ENCODE data around the gene UBE2L5. TPM values are rescaled to one million over a fixed set of nuclear protein-coding genes. Genes with fewer than 3 reads are reported as not detected.
A peak's percentile ranks its signal among the peaks of the same experiment; 100 is the strongest.

UBE2L5 gene
- under 1 TPM; 0.30 to 0.65 (median 0.47) TPM for polyA plus RNA-seq (ENCODE audit: insufficient read length in 4 of 4)

DNA sequence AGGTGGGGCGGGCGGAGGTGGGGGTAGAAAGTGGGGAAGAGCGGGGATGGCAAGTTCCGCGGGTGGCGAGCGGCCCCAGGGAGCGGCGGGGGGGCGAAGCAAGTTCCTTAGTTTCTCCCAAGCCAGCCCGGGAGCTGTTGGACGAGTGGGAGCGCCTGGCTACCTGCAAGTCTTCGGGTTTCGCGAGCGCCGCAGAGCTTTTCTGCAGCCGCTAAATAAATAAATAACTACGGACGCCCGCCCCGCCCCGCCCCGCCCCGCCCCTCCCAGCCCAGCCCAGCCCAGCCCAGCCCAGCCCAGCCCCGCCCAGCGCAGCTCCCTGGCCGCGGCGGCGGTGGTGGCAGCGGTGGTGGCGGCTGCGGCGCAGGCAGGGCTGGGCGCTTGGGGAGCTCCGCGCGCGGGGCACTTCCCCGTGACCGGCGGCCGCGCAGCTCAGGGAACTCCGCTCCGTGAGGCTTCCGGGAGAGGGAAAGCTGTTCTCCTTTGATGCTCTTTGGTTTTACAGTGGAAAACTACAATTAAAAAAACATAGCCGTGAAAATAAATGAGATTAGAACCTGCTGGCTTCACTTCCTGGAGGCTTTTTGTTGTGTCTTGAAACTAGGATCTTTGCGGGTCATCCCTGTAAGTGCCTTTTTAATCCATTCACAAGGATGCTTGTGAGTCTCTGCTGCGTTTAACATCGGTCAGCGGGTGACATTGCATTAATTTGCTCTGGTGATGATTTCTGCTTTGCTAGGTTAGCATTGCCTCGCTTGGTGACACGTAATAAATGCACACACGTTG, at the start of gene UBE2L5:
UBE2L5 (plus strand) TSS at position 440 of the 786 bp plus-strand sequence. CDS start 5,498 bp downstream, outside the sequence.
- peak in 1 of 4 donors; percentile 36 for DNase-seq (ENCODE audit: low read depth in 4 of 4, low spot score in 3 of 4)

DNA sequence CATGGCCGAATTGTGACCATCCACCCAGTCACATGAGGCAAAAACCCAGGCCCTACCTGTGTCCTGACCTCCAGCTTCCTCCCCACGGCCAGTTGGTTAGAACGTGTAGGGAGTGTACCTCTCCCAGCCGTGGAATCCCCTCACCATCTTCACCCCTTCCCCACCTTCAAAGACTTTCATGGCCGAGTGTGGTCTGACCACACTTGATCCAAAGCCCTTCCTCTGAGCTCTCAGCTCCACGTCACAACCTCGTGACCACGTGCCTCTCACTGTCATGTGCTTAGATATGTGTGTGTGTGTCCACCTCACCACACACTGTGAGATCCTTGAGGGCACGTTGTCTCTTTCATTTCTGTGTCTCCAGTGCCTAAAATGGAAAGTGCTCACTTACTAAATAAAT, 48.6 kb upstream of the UBE2L5 start:
- no peak for DNase-seq (ENCODE audit: low read depth in 4 of 4, low spot score in 3 of 4)

DNA sequence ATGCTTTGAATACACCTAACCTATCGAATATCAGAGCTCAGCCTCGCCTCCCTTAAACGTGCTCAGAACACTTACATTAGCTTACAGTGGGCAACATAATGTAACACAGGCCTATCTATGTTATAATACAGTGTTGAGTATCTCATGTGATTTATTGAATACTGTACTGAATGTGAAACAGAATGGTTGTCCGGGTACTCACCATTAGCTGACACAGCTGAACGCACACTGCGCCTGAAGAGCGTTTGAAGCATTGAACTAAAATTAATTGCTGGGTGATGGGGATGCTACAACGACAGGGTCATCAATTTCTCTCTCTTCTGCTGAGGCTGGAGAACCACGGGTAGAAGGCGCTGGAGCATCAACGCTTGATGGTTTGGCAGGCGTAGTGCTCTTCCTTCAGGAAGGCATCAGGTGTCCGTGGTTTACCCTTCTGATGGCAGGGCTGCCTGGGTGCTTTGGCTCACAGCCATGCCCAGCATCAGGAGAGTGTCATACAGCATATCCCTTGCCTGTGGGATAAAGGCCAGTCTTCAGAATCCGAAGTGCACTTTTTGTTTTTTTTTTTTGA, 46.9 kb upstream of the UBE2L5 start:
- no peak for DNase-seq (ENCODE audit: low read depth in 4 of 4, low spot score in 3 of 4)

DNA sequence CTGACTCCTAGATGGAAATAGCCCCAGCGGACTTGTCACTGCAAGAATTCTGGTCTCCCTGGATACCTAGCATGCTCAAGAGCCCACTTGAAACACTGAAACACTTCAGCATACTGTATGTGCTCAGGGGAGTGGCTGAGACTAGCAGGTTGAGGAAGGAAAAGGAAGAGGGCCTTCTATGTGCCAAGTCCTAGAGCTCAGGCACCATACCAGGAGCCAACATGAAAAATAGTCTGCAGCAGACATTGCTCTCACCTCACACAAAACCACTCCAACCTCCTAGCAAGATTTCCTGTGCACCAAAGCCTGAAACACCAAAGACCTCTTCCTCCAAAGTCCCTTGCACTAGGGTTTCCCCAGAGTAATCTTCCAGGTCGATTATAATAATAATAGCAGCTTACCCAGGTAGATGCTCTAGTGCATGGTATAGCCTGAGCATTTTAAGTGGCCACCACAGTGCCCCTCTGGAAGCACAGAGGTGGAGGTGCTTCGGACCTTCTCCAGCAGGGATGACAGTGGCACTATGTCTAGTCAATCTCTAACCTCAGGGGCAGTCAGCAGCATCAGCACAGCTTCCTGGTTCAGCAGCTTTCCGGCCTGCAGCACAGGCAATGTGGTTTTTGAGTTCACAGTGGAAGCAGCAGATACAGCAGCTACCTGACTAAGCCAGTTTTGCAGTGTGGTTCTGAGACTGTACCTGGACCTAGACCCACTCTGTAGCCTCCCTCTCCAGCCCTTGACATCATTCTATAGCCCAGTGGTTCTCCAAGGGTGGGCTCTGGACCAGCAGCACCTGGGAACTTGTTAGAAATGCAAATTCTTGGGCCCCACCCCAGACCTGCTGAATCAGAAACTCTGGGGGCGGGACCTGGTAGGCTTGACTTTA, 45.6 kb upstream of the UBE2L5 start:
- DNase-seq (ENCODE audit: low read depth in 4 of 4, low spot score in 3 of 4), result no peak

DNA sequence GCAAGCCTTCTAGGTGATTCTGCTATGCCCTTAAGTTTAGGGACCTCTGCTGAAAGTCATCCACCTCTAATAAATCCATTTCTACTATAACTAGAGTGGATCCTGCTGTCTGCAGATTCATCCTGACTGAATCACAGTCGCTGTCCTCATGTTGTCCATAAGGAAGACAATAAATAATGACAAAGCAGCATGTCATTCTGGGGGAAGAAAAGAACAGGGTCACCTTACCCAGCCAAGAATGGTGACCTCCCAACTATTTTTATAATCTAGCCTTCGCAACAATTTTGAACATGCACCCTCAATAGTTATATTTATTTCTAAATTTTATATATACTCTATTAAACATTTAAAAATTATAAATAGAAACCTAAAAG, 45.0 kb upstream of the UBE2L5 start:
- DNase-seq (ENCODE audit: low read depth in 4 of 4, low spot score in 3 of 4), result no peak

DNA sequence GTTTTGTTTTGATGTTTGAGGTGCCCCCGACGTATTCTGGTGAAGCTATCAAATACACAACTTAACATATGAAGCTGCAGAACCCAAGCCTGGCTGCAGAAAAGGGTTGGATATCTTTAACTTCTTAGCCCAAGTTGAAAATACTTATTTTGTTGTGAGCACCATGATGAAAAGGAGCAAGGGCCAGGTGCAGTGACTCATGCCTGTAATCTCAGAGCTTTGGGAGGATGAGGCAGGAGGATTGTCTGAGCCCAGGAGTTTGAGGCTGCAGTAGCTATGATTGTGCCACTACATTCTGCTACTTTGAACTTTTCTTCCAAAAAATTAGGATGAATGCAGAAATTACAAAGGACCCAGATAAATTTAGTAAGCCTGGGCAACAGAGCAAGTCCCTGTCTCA, 44.1 kb upstream of the UBE2L5 start:
- no peak for DNase-seq (ENCODE audit: low read depth in 4 of 4, low spot score in 3 of 4)

DNA sequence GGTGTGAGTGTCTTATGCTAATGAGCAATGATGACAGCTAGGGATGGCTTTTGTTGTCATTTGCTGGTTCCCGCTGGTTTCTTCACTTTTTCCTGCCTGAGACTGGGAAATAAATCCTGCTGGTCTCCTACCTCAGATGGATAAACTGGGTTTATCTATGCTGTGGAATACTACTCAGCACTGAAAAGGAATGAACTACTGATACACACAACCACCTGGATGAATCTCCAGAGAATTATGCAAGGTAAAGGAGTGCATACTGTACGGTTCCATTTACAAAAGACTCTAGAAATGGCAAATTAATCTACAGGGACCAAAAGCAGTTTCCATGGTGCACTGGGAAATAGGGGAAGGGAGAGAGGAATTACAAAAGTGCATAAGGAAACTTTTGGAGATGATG, 41.2 kb upstream of the UBE2L5 start:
- no peak for DNase-seq (ENCODE audit: low read depth in 4 of 4, low spot score in 3 of 4)

DNA sequence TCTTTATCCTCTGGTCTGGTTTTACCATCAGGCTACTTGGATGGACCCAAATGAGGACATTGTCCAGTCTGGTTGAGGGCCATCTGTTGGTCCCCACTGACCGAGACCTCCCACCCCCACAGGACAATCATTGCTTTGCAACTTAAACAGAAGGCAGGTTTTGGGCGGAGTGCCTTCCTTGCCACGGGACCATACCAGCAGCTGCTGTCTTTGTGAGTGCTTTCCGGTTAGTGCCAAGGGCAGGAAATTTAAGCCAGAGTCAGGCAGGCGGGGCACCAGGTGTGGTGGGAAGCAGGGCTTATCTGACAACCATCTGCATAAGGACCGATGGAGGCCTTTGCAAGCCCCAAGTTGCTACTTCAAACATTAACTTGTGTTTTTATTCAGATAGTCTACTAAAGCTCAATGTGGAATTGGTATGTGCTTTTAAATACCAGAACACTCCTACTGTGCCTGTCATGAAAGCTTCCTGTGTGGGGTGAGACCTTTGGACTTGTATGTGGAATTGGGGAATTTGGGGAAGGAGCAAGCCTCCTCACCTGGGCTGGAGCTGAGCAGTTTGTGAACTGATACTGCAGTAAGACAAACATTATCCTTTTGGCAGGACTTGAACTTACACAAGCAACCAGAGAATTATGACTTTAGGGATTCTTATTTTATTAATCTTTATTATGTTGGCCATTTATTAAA, 39.3 kb upstream of the UBE2L5 start:
- DNase-seq (ENCODE audit: low read depth in 4 of 4, low spot score in 3 of 4), result no peak

DNA sequence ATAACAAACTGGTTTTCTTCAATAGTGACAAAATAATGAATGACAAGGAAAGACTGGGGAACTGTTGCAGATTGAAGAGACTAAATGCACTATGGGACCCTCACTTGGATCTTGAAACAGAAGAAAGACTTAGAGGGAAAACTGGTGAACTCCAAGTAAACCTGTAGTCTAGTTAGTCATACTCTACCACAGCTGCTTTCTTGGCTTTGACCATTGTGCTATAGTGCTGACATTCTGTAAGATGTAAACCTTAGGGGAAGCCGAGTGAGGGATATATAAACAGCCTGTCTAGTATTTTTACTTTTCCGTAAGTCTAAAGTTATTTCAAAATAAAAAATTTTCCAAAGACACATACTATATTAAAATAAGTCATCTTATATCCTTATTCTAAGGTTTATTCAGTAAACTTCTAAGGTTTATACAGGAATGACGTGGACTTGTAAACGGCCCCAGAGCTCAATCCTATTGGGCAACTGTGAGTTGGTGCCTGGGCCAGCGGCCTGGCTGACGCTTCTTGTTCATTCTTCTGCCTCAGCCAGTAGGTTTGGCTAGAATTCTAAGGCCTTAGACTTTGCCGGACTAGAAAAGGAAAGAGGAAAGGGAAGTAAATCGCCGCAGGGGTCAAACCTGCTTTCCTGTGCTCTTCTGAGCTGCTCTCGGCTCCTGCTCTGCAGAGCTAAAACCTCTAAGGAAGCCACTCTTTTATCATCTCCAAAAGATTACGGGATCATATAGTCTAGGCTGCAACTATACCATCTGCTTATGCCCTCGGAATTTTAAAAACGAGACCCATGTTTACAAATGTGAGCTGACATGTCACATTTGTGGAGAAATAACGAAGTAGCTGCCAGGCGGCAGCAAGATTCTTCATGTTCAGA, 33.6 kb upstream of the UBE2L5 start:
- DNase-seq (ENCODE audit: low read depth in 4 of 4, low spot score in 3 of 4), result no peak

DNA sequence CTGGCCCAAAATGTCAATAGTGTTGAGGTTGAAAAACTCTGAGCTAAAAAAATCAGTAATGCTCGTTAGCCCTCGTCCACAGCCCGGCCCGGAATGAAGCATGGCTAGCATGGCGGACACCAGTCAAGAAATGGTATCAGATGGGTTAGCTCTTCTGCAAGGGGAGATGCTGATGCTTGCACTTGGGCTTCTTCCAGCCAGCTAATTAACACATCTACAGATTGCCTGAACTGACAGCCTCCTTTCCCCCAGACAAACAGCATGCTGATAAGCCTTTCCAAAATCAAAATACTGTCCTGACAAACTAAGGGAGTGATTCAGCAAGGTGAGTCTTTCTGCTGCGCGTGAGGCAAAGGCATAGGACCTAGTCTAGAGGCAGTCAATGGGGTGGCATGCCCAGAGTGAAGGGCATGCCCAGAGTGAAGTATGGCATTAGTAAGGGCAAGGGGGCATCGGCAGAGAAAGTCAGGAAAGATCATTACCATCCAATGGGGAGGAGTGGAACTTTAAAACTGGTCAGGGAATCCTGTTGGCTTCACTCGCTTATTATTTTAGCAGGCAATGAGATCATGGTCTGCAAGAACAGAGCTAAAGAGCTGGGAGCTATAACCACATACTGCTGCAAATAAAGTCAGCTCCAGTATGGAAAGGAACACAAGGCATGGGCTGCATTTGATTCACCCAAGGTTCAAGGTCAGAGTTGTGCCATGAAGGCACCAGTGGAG, 30.2 kb upstream of the UBE2L5 start:
- DNase-seq (ENCODE audit: low read depth in 4 of 4, low spot score in 3 of 4), result no peak

DNA sequence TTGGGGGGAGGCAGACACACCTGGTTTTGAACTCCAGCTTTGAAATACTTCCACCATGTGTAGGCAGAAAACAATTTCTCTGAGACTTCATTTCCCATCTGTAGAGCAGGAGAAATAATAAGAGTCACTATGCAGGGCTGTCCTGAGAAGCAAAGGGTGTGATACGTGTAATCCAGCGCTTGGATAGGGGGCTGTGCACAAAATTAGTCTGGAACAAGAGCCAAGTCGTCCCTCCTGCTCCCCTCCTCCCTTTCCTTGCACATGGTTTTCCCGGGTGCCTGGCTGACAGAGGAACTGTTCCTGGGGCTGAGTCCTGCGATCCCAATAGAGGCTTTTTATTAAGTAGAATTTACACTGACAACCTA, 29.6 kb upstream of the UBE2L5 start:
- DNase-seq (ENCODE audit: low read depth in 4 of 4, low spot score in 3 of 4), result no peak

DNA sequence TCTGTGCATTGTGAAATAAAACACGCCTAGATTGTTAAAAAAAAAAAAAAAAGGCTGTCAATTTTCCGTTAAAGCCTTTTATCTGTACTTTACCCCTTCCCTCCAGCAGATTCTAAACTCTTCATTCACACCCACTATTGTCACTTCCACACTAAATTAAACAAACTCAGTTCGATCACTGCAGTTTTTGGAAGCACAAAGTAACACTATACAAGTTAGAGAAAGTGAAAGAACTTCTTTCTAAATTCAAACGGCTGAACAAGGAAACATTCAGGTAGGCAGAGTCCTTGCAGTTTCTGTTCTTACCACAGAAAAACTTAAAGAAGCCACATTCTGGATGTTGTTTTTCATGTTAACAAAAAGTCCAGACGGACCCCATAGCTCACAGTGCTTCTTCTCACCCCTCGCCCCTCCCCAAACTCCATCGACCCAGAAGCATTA, 27.5 kb upstream of the UBE2L5 start:
- no peak for DNase-seq (ENCODE audit: low read depth in 4 of 4, low spot score in 3 of 4)

DNA sequence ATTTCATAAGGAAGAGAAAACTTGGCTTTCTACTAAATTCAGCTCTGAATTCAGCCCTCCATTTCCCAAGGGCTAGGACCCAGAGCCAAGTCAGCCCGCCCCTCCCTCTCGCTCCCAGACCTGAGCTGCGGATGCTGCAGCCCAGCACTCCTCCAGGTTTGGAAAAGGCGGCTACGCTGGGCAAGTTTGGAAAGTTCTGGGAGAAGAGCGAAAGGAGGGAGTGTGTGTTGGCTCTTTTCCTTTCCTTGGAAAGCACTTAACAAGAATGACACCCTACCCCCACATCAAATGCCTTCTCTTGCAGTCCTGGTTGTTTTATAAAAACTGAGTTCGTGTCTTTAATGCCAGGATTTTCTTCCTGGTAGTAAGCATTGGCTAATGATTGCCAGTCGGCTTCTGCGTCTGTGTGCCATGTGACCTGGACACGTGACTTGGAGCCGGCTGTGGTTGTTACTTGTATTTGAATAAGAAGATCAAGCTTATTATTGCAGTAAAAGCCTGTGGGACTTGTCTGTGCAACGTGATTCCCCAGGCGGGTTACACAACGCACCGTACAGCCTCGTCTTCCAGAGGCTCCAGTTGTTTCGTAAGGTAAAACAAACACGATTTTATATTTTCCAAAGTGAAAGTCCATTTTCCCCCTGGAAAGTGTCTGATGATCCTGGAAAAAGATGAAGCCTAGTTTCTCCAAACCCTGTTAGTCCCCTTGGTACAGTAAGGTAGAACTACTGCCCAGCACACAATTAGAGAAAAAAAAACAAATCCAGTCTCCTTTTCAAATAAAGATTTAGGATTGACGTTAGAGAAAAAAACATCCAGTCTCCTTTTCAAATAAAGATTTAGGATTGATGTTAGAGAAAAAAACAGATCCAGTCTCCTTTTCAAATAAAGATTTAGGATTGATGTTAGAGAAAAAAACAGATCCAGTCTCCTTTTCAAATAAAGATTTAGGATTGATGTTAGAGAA, 26.8 kb upstream of the UBE2L5 start:
- DNase-seq (ENCODE audit: low read depth in 4 of 4, low spot score in 3 of 4), result peak; percentile 66 to 76 (median 74)

DNA sequence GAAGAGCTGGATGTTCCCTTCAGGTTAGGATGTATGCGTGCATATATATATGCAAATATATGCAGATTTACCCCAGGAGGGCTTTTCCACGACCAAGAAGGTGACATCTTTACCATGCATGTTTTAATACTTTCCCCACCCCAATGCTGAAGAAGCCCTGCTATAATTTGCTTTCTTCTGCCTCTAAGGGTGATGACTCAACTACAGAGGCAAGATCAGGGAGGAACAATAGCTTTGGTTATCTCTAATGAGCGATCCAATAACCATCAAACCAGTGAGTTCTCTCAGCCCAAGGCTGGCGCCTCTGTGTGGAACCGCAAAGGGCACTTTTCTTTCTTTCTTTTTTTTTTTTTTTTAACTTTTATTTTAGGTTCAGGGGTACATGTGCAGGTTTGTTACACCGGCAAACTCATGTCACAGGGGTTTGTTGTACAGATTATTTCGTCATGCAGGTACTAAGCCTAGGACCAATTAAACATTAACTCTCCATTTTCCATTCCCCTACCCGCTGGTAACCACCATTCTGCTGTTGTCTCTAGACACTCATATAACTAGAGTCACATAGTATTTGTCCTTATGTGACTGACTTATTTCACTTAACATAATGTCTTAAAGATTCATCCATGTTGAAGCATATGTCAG, 25.7 kb upstream of the UBE2L5 start:
- no peak for DNase-seq (ENCODE audit: low read depth in 4 of 4, low spot score in 3 of 4)

DNA sequence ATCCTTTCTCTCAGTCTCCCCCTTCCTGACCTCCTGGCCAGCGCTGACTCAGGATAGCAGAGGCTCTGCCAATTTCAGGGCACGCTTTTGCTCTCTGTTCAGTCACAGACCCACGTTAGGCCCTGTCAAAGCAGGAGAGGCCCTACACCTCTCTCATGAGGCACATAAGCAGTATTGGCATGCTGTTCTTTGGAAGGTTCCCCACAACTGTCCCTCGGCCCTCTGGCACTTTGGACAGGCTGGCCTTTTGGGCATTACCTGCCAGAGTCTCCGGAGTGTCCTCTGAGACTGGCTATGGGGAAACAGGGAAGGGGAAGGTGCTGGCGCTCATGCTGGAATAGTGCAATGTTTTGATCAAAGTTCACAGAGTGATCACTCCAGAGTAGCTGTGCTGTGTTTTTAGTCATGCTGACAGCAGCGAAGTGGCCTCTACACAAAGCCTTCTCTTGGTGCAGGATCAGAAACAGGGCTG, 23.7 kb upstream of the UBE2L5 start:
- no peak for DNase-seq (ENCODE audit: low read depth in 4 of 4, low spot score in 3 of 4)

DNA sequence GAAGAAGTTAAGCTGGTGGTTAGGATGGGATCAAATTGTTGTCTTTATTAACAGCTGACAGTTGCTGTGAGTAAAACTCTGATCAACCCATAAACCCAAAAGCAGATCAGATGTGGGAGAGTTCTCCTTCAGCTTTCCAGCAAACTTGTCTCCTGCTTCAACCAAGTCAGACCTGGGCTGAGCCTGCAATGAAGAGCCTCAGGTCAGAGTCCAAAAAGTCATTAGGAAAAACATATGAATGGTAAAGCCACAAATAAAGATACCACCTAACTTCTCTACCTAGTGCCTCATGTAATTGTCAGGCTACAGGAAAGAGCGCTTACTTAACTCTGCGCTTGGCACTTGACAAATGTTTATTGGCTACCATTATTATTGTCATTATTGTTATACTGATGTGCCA, 21.9 kb upstream of the UBE2L5 start:
- DNase-seq (ENCODE audit: low read depth in 4 of 4, low spot score in 3 of 4), result no peak

DNA sequence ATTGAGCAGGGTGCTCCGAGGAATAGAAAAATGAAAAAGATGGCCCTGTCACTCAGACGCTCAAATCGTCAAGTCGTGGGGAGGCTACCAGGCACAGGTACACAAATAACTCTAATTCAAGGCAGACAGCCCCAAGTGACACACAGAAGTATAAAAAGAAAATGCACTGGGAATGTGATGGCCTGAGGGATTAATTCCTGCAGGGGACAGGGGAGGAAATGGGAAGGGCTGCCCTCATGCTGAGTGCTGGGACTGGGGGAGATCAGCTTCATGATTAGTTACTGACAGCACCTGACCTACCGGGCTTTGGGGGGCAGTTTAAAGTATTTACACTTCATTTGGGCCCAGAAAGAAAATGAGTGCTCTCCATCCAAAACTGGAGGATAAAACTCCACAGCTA, 20.9 kb upstream of the UBE2L5 start:
- no peak for DNase-seq (ENCODE audit: low read depth in 4 of 4, low spot score in 3 of 4)

Measured in right renal pelvis (tissue), 4 donors.